H9 (cell line): ENCODE results near the gene IGSF11. TPM values are rescaled to one million over a fixed set of nuclear protein-coding genes. Genes with fewer than 3 reads are reported as not detected.

ENCODE experiments used
- DNase-seq: peaks from one replicate; pipeline ENCODE4 v3.0.0-alpha.2; 2017
- H2AFZ ChIP-seq: one replicate; pipeline ENCODE4 v1.6.1; 2013; ENCODE audit warnings: mild to moderate bottlenecking, low read length, control low read depth, moderate library complexity
- H2AK5ac ChIP-seq: 2 replicates; pipeline ENCODE4 v1.6.1; 2013; ENCODE audit warnings: low read length, control low read depth, mixed read lengths; ENCODE audit not compliant: insufficient read length
- H2BK120ac ChIP-seq: one replicate; pipeline ENCODE4 v1.6.1; 2013; ENCODE audit warnings: low read depth, mild to moderate bottlenecking, low read length, control low read depth, inconsistent platforms; ENCODE audit not compliant: poor library complexity, severe bottlenecking
- H2BK12ac ChIP-seq: 2 replicates; pipeline ENCODE4 v1.6.1; 2013; ENCODE audit warnings: low read length, control low read depth, mixed read lengths, low read depth; ENCODE audit not compliant: insufficient read length
- H2BK15ac ChIP-seq: 2 replicates; pipeline ENCODE4 v1.6.1; 2013; ENCODE audit warnings: low read depth, low read length, control low read depth
- H2BK20ac ChIP-seq: one replicate; pipeline ENCODE4 v1.6.1; 2013; ENCODE audit warnings: low read depth, mild to moderate bottlenecking, low read length, control low read depth, inconsistent platforms; ENCODE audit not compliant: poor library complexity, severe bottlenecking
- H2BK5ac ChIP-seq: 2 replicates; pipeline ENCODE4 v1.6.1; 2013; ENCODE audit warnings: low read length, control low read depth, mixed read lengths; ENCODE audit not compliant: insufficient read length
- H3K14ac ChIP-seq: 2 replicates; pipeline ENCODE4 v1.6.1; 2013; ENCODE audit warnings: low read length, control low read depth; ENCODE audit not compliant: insufficient read depth
- H3K18ac ChIP-seq: 2 replicates; pipeline ENCODE4 v1.6.1; 2013; ENCODE audit warnings: low read depth, mild to moderate bottlenecking, mixed read lengths, low read length, control low read depth; ENCODE audit not compliant: insufficient read length
- H3K23ac ChIP-seq: 2 replicates; pipeline ENCODE4 v1.6.1; 2013; ENCODE audit warnings: low read length, control low read depth, mixed read lengths, low read depth; ENCODE audit not compliant: insufficient read length
- H3K23me2 ChIP-seq: 2 replicates; pipeline ENCODE4 v1.6.1; 2013; ENCODE audit warnings: low read depth, mild to moderate bottlenecking, mixed read lengths, low read length, control low read depth; ENCODE audit not compliant: insufficient read length, poor library complexity, severe bottlenecking
- H3K27ac ChIP-seq: 2 replicates; pipeline ENCODE4 v1.5.1; 2013; ENCODE audit warnings: low read length, control low read depth, mixed read lengths, low read depth; ENCODE audit not compliant: insufficient read length
- H3K27me3 ChIP-seq: 2 replicates; pipeline ENCODE4 v1.6.1; 2013; ENCODE audit warnings: low read length, control low read depth, inconsistent platforms; ENCODE audit not compliant: insufficient read depth
- H3K4ac ChIP-seq: 2 replicates; pipeline ENCODE4 v1.6.1; 2013; ENCODE audit warnings: low read depth, mild to moderate bottlenecking, control low read depth, inconsistent platforms, low read length, moderate library complexity
- H3K4me1 ChIP-seq: 2 replicates; pipeline ENCODE4 v1.6.1; 2013; ENCODE audit warnings: low read length, control low read depth, inconsistent platforms; ENCODE audit not compliant: insufficient read depth
- H3K4me2 ChIP-seq: 2 replicates; pipeline ENCODE4 v1.6.1; 2013; ENCODE audit warnings: low read length, control low read depth, mixed read lengths; ENCODE audit not compliant: insufficient read length, insufficient read depth
- H3K56ac ChIP-seq: 2 replicates; pipeline ENCODE4 v1.6.1; 2013; ENCODE audit warnings: low read depth, mild to moderate bottlenecking, mixed read lengths, low read length, control low read depth; ENCODE audit not compliant: insufficient read length
- H3K79me1 ChIP-seq: 2 replicates; pipeline ENCODE4 v1.6.1; 2013; ENCODE audit warnings: low read depth, mild to moderate bottlenecking, moderate library complexity, low read length, control low read depth, inconsistent platforms; ENCODE audit not compliant: insufficient read depth, poor library complexity, severe bottlenecking
- H3K79me2 ChIP-seq: 2 replicates; pipeline ENCODE4 v1.6.1; 2013; ENCODE audit warnings: low read length, control low read depth, inconsistent platforms; ENCODE audit not compliant: insufficient read depth
- H3K9ac ChIP-seq: 2 replicates; pipeline ENCODE4 v1.6.1; 2013; ENCODE audit warnings: low read length, control low read depth, mixed read lengths; ENCODE audit not compliant: insufficient read length; ENCODE audit errors: extremely low read depth
- H3K9me3 ChIP-seq: one replicate; pipeline ENCODE4 v1.6.1; 2013; ENCODE audit warnings: low read depth, low read length, inconsistent platforms; ENCODE audit not compliant: control insufficient read depth
- H3T11ph ChIP-seq: one replicate; pipeline ENCODE4 v1.6.1; 2013; ENCODE audit warnings: mild to moderate bottlenecking, low read length, control low read depth, inconsistent platforms
- H4K20me1 ChIP-seq: one replicate; pipeline ENCODE4 v1.6.1; 2013; ENCODE audit not compliant: control insufficient read depth, insufficient read length, insufficient read depth
- H4K5ac ChIP-seq: 2 replicates; pipeline ENCODE4 v1.6.1; 2013; ENCODE audit warnings: low read depth, mild to moderate bottlenecking, mixed read lengths, low read length, control low read depth; ENCODE audit not compliant: insufficient read length
- H4K8ac ChIP-seq: replicated peaks from 2 replicates; pipeline ENCODE4 v1.6.1; 2013; ENCODE audit warnings: low read length, control low read depth, mixed read lengths, low read depth; ENCODE audit not compliant: insufficient read length
- H4K91ac ChIP-seq: 2 replicates; pipeline ENCODE4 v1.6.1; 2013; ENCODE audit warnings: low read depth, mild to moderate bottlenecking, moderate library complexity, mixed read lengths, low read length, control low read depth; ENCODE audit not compliant: insufficient read length
- H3K27ac Mint-ChIP-seq, 3 experiments: 2 replicates in 2 of 3; 3 replicates in 1 of 3; pipeline ENCODE4 v1.8.0; 2020 to 2021; ENCODE audit warnings: mixed read lengths in 3 of 3, mild to moderate bottlenecking in 1 of 3, moderate library complexity in 1 of 3
- H3K27me3 Mint-ChIP-seq: 2 replicates; pipeline ENCODE4 v1.8.0; 2021; ENCODE audit warnings: low read depth, mild to moderate bottlenecking, moderate library complexity, mixed read lengths
- H3K36me3 Mint-ChIP-seq, 3 experiments: 2 replicates in 2 of 3; 3 replicates in 1 of 3; pipeline ENCODE4 v1.8.0; 2020 to 2021; ENCODE audit warnings: low read depth in 3 of 3, mixed read lengths in 3 of 3; ENCODE audit not compliant: insufficient read depth in 1 of 3
- H3K4me1 Mint-ChIP-seq, 2 experiments: 2 replicates each; pipeline ENCODE4 v1.8.0; 2020; ENCODE audit warnings: mixed read lengths in 2 of 2
- H3K4me3 Mint-ChIP-seq, 2 experiments: 2 replicates in 1 of 2; 3 replicates in 1 of 2; pipeline ENCODE4 v1.8.0; 2020 to 2021; ENCODE audit warnings: mild to moderate bottlenecking in 2 of 2, mixed read lengths in 2 of 2, moderate library complexity in 1 of 2
- H3K9me3 Mint-ChIP-seq, 2 experiments: 2 replicates in 1 of 2; 3 replicates in 1 of 2; pipeline ENCODE4 v1.8.0; 2020; ENCODE audit warnings: mild to moderate bottlenecking in 2 of 2, mixed read lengths in 2 of 2, moderate library complexity in 1 of 2
- WGBS: extraction: QIAGEN DNeasy Blood & Tissue Kit; methylation state at CpG from one replicate; pipeline ENCODE4 v1.1.7; 2013; ENCODE audit warnings: missing lambda C conversion rate, low lambda C conversion rate, mixed read lengths; ENCODE audit not compliant: insufficient read length; ENCODE audit errors: extremely low coverage; 5-methylcytosine and 5-hydroxymethylcytosine counted together
- total RNA-seq: library from RNA; stranded (reverse); gene quantifications from 2 replicates; pipeline ENCODE4 v1.2.1, GENCODE V29; 2021
- TF ChIP-seq, protein P1 (sequence below): fragments of 200-600 bp; sonication (generic); conservative IDR thresholded peaks from 3 replicates; pipeline ENCODE4 v1.8.0; 2021; ENCODE audit warnings: antibody characterized with exemption, mild to moderate bottlenecking

IGSF11 gene
- total RNA-seq, 1 experiment from 2014 or later: 1.6 TPM

DNA sequence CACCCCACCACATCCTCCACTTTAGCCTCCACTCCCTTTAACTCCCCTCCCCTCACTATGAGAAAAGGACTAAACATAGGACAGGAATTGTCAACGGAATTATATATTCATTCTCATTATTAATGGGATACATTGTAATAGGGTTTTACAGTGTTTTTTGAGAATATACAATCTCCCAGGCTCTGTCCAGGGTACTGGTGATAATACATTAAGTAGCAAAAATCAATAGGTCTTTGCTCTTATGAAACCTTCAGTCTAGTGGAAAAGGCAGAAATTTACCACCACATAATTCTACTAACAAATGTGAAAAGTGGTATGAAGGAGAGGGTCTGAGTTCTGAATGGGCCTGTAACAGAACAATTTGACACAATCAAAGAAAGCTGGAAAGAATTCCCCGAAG, 28.2 kb upstream of the IGSF11 start:
- Mint-ChIP-seq H3K4me3 (no peak overlapping the region), H3K4me1 (no peaks in the 10 kb centered on the region), H3K27ac (no peak overlapping the region), H3K27me3 (peaks cover 2% of the 10 kb centered on the region), H3K9me3 (no peaks in the 10 kb centered on the region), H3K36me3 (no peaks in the 10 kb centered on the region)
- Histone ChIP-seq H2AFZ (no peak overlapping the region), H3K4me2 (no peak overlapping the region), H3K79me1 (no peaks in the 10 kb centered on the region), H3K27ac (no peak overlapping the region), H3K4me1 (no peaks in the 10 kb centered on the region), H4K5ac (no peak overlapping the region), H2BK5ac (no peak overlapping the region), H3K27me3 (no peaks in the 10 kb centered on the region), H4K8ac (no peak overlapping the region), H2BK20ac (no peak overlapping the region), H3K9me3 (no peaks in the 10 kb centered on the region), H3K4ac (no peak overlapping the region), H3T11ph (no peak overlapping the region), H2BK15ac (no peak overlapping the region), H4K20me1 (no peaks in the 10 kb centered on the region), H3K23ac (no peak overlapping the region), H4K91ac (no peak overlapping the region), H3K79me2 (no peaks in the 10 kb centered on the region), H2BK120ac (no peak overlapping the region), H2BK12ac (no peak overlapping the region), H2AK5ac (no peak overlapping the region), H3K56ac (no peak overlapping the region), H3K14ac (no peak overlapping the region), H3K18ac (no peak overlapping the region), H3K23me2 (no peaks in the 10 kb centered on the region), H3K9ac (no peak overlapping the region)
- WGBS: no CpG with 5 or more reads among the region's 2 CpGs
- DNase-seq: no peak
- TF ChIP-seq, protein P1, sequence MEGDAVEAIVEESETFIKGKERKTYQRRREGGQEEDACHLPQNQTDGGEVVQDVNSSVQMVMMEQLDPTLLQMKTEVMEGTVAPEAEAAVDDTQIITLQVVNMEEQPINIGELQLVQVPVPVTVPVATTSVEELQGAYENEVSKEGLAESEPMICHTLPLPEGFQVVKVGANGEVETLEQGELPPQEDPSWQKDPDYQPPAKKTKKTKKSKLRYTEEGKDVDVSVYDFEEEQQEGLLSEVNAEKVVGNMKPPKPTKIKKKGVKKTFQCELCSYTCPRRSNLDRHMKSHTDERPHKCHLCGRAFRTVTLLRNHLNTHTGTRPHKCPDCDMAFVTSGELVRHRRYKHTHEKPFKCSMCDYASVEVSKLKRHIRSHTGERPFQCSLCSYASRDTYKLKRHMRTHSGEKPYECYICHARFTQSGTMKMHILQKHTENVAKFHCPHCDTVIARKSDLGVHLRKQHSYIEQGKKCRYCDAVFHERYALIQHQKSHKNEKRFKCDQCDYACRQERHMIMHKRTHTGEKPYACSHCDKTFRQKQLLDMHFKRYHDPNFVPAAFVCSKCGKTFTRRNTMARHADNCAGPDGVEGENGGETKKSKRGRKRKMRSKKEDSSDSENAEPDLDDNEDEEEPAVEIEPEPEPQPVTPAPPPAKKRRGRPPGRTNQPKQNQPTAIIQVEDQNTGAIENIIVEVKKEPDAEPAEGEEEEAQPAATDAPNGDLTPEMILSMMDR: no peak
